NT2/D1 (cell line): Measurements from ENCODE around the gene GGNBP2.

Source experiments
- SUZ12 ChIP-seq: IDR thresholded peaks from 2 replicates; pipeline ENCODE4 v1.6.1; 2011; ENCODE audit not compliant: insufficient read length, insufficient read depth; ENCODE audit errors: extremely low read depth
- YY1 ChIP-seq: IDR thresholded peaks from 2 replicates; pipeline ENCODE4 v1.6.1; 2011; ENCODE audit not compliant: insufficient read length, insufficient read depth
- ZNF274 ChIP-seq: IDR thresholded peaks from 2 replicates; pipeline ENCODE4 v1.6.1; 2011; ENCODE audit warnings: mild to moderate bottlenecking, low read depth, low read length

- TF ChIP-seq ZNF274 (no peak), YY1 (no peak), SUZ12 (no peak)
Measured at GRCh38 chr17:36496018-36496789, 48.5 kb upstream of the GGNBP2 start.
